Neuron (in vitro differentiated cells): ENCODE measurements around the gene HMGB4.

Experiments
- H2AFZ ChIP-seq: one replicate; pipeline ENCODE4 v1.6.1; 2013; ENCODE audit warnings: low read depth, mild to moderate bottlenecking, inconsistent platforms, low read length, moderate library complexity
- H3K27me3 ChIP-seq: one replicate; pipeline ENCODE4 v1.6.1; 2013; ENCODE audit warnings: low read length; ENCODE audit not compliant: insufficient read depth
- H3K36me3 ChIP-seq: one replicate; pipeline ENCODE4 v1.6.1; 2013; ENCODE audit warnings: low read length; ENCODE audit not compliant: insufficient read depth
- H3K4me1 ChIP-seq: one replicate; pipeline ENCODE4 v1.6.1; 2013; ENCODE audit warnings: low read length; ENCODE audit not compliant: insufficient read depth
- H3K4me3 ChIP-seq: 2 replicates; pipeline ENCODE4 v1.5.1; 2013; ENCODE audit warnings: mild to moderate bottlenecking, low read length, moderate library complexity
- H3K9me3 ChIP-seq: one replicate; pipeline ENCODE4 v1.6.1; 2013; ENCODE audit warnings: low read length

HMGB4 gene, protein sequence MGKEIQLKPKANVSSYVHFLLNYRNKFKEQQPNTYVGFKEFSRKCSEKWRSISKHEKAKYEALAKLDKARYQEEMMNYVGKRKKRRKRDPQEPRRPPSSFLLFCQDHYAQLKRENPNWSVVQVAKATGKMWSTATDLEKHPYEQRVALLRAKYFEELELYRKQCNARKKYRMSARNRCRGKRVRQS

DNA sequence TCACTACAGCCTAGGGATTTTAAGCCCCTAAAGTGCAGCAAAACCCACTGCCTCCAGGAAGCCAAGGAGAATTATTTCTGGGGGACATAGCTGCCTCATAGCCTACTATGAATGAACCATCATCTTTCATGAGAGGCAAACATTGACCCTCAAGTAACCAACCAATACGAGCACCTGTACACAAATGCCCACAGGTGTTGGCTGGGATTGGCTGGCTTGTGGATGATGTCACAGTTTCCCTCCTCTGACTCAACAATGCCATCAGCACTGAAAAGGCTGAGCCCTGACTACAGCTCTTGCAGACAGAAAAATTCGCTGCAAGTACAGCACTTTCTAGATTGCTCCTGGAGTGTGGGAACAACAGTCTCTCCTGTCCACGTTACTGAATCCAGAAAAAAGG lies at the start of gene HMGB4:
Gene HMGB4 (plus strand): TSS at position 301 of the 400 bp plus-strand sequence. CDS start 113 bp downstream, outside the sequence.
- Histone ChIP-seq H3K4me1 (no peaks in the 10 kb centered on the region), H3K4me3 (no peak within 1 kb of the TSS), H2AFZ (no peak within 1 kb of the TSS), H3K27me3 (no peaks in the 10 kb centered on the region), H3K36me3 (no peaks in the 10 kb centered on the region), H3K9me3 (no peaks in the 10 kb centered on the region)

DNA sequence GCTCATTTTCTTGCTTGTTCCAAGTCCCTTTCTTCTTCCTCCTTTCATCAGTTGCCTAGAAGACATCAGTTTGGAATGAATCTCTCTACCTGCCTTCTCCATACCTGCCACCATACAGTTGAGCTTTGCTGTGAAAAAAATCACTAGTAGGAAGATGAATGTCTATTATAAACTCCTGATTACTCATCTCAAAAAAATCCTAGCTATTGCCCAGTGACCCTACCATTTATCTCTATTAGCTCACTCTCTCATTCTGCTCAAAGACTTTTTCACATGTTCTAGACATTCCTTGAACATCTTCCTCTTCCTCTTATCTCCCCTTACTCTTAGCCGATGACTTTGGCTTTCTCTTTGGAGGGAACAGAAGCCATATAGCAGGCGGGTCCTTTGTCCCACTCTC lies 49.7 kb upstream of the HMGB4 start:
- no peaks in the 10 kb centered on the region for H3K36me3 ChIP-seq
- no peaks in the 10 kb centered on the region for H3K4me1 ChIP-seq
- no peaks in the 10 kb centered on the region for H3K27me3 ChIP-seq
- H3K4me3 ChIP-seq = no peak overlapping the region
- no peaks in the 10 kb centered on the region for H3K9me3 ChIP-seq
- no peak overlapping the region for H2AFZ ChIP-seq

DNA sequence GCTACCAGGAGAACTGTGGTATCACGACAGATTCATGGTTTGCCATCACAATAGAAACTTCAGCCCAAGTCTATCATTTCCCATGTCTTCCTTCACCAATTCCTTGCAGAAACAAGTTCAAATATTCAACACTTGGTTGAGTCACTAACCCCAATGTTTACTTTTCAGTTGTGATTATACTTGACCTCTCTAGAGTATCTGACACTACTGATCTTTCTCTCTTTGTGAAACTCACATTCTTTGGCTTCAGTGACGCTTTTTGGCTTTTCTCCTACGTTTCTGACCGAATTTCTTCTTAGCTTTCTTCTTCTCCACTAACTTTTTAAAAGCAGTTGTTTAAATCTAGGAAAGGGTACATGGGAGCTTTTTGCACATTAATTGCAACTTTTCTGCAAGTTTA lies 48.8 kb upstream of the HMGB4 start:
- no peak overlapping the region for H2AFZ ChIP-seq
- H3K27me3 ChIP-seq = peaks cover 4% of the 10 kb centered on the region
- H3K36me3 ChIP-seq = no peaks in the 10 kb centered on the region
- no peaks in the 10 kb centered on the region for H3K9me3 ChIP-seq
- no peaks in the 10 kb centered on the region for H3K4me1 ChIP-seq
- H3K4me3 ChIP-seq = no peak overlapping the region

DNA sequence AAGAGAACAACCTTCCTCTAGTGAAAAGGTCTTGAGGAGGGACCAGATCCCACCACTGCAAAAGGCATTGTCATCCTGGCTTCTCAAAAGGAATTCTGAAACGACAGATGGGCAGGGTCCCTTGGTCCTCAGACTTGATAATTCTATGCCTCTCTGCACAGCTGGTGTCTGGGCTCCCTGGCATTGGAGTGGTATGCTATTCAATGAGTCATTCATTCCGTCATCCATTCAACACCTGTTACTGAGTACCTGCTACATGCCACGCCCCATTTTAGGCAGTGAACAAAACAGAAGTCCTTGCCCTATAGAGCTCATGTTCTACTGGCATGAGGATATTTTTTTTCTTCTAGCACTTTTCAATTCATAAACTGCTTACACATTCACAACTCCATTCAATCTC lies 45.8 kb upstream of the HMGB4 start:
- Histone ChIP-seq H3K9me3 (no peaks in the 10 kb centered on the region), H3K36me3 (no peaks in the 10 kb centered on the region), H3K4me3 (no peak overlapping the region), H3K27me3 (peaks cover 4% of the 10 kb centered on the region), H2AFZ (no peak overlapping the region), H3K4me1 (no peaks in the 10 kb centered on the region)

DNA sequence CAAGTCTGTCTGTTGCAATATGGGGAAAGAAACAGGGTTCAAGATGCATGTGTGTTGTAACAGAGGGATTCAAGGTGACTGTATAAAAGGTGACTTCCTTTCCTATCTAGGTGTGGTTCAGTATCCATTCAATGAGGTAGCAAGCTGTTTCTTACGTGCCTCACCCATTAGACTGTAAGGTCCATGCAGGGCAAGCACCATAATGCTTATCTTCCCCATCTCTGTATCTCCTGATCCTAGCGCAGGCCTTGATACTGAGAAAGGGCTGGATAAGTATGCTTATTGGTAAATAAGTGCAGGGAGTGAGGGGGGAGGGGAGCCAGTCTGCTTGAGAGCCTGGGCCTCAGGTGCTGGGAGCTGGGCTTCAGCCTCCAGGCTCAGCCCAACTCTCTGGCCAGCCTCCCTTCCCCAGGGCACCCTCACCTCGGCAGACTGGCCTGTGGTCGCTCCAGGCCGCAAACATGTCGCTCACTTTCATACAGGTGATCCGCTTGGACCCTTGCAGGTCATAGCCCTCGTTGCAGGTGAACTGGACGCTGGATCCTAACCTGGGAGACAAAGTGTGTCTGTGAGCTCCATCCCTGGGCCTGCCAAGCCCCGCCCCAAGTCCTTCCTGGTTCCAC lies 44.5 kb upstream of the HMGB4 start:
- no peak overlapping the region for H2AFZ ChIP-seq

DNA sequence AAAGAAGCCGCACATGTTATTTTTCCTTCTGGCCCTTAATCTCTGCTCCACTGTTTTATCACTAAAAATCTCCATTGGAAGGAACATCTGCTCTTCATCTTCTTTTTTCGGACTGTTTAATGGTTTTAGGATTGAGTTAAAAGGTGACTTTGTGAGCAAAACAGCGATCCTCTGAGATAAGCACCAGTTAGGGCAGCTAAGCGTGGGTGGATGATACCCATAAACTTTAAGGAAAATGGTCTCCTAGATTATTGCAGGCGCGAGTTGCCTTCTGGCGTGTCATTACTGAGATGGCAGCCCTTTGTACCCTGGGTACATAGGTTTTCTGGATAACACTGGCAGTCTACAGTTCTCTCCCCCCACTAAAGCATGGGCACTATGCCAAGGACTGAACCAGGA lies 44.0 kb upstream of the HMGB4 start:
- Histone ChIP-seq H2AFZ (no peak overlapping the region), H3K27me3 (peaks cover 4% of the 10 kb centered on the region)

More for the DNA sequence above, 44.5 kb upstream of the HMGB4 start:
- H3K4me3 ChIP-seq = no peak overlapping the region
- H3K36me3 ChIP-seq = no peaks in the 10 kb centered on the region
- H3K9me3 ChIP-seq = no peaks in the 10 kb centered on the region
- H3K27me3 ChIP-seq = peaks cover 4% of the 10 kb centered on the region
- H3K4me1 ChIP-seq = no peaks in the 10 kb centered on the region

DNA sequence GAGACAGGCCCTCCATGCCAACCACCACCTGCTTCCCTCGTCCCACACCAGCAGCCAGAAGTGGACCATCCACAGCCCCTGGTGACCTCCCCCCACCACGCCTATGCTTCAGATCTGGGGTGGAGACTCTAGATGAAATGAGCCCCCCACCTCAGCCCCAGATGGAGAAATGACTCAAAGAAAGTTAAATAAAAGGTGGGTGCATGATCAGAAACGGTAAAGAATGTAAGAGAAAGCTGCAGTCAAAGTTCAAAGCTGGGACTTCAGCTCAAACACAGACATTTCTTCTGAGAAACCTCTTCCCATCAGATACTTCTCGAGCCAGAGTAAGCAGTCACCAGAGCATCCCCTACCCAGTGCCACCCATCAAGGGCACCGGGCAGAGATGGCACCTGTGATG lies 43.1 kb upstream of the HMGB4 start:
- H3K27me3 ChIP-seq = peaks cover 4% of the 10 kb centered on the region
- no peak overlapping the region for H2AFZ ChIP-seq
- H3K4me3 ChIP-seq = no peak overlapping the region
- no peaks in the 10 kb centered on the region for H3K4me1 ChIP-seq
- H3K9me3 ChIP-seq = no peaks in the 10 kb centered on the region
- no peaks in the 10 kb centered on the region for H3K36me3 ChIP-seq

More for the DNA sequence above, 44.0 kb upstream of the HMGB4 start:
- no peaks in the 10 kb centered on the region for H3K9me3 ChIP-seq
- H3K36me3 ChIP-seq = no peaks in the 10 kb centered on the region
- no peak overlapping the region for H3K4me3 ChIP-seq
- no peaks in the 10 kb centered on the region for H3K4me1 ChIP-seq

DNA sequence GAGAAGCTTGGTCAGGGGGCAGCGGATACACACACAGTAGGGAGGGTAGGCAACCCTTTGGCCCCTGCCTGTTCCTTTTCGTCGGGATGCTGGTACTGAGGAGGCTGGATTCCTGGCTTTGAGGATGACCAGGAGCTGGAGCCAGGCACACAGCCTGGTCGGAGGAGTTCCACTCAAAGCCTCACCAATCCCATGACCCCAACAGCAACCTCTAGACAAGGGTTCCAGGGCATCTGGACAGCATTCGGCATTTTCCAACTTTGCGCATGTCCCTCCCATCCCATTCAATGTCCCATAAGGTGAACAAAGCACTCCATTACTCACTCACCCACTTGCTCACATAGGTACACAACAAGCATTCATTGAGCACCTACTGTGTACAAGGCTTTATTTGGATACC lies 42.6 kb upstream of the HMGB4 start:
- Histone ChIP-seq H3K36me3 (no peaks in the 10 kb centered on the region), H3K9me3 (no peaks in the 10 kb centered on the region), H2AFZ (no peak overlapping the region), H3K4me3 (no peak overlapping the region), H3K4me1 (no peaks in the 10 kb centered on the region), H3K27me3 (peaks cover 4% of the 10 kb centered on the region)

DNA sequence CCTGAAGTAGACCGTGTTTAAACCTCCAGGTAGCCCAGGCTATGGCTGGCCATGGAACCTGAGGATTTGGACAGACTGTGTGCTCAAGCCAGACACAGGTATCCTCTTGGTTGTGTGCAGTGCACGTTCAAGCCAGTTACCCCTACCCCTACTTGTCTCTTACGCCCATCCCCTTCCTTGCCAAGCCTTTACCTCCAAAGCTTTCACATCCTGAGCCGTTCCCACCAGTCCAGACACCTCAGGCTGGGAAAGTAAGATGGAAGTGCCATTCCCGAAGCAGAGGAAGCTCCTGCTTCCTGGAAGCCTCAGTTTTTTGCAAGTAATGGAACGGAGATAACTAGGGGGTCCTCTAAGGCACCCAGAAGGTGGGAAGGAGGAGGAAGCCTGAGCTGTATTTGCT lies 41.5 kb upstream of the HMGB4 start:
- Histone ChIP-seq H3K9me3 (no peaks in the 10 kb centered on the region), H3K4me1 (no peaks in the 10 kb centered on the region), H3K4me3 (no peak overlapping the region), H3K27me3 (peaks cover 4% of the 10 kb centered on the region), H3K36me3 (no peaks in the 10 kb centered on the region), H2AFZ (no peak overlapping the region)

DNA sequence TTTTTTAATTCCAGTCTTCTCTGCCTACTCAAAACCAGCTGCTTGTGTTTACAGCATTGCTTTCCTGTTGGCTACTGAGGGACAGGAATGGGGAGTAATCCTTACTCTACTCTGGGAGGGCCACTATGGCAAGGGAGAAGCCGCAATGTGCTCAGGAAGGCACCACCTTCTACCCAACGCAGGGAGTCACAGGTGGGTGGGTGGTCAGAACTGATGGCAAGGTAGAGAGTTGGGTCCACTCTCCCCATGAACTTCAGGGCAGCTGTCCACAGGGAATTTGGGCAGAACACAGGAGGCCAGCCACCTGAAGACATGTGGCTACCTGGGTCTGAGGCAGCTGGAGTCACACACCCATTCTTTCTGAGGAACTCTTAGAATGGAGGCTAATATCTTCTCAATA lies 40.5 kb upstream of the HMGB4 start:
- Histone ChIP-seq H3K4me3 (no peak overlapping the region), H3K27me3 (peaks cover 4% of the 10 kb centered on the region), H2AFZ (no peak overlapping the region), H3K9me3 (no peaks in the 10 kb centered on the region), H3K36me3 (no peaks in the 10 kb centered on the region), H3K4me1 (no peaks in the 10 kb centered on the region)

DNA sequence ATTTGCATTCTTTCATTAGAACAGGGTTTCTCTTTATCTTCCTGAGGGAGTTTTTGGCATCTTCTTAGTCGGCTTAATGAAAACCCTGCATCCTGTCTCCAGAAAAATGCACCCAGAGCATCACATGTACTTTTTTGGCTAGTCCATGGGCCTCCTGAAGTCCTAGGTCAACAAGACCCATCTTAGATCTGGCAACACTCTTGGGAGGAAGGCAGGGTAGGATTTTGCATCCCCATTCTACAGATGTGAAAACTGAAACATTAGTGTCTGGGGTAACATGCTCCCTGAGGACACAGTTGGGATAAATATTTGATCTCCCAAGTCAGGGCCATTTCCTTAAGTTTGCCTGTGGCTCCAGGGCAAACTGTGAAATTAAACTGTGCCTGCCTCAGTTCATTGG lies 40.0 kb upstream of the HMGB4 start:
- H3K4me3 ChIP-seq = no peak overlapping the region
- no peaks in the 10 kb centered on the region for H3K4me1 ChIP-seq
- H2AFZ ChIP-seq = no peak overlapping the region
- H3K9me3 ChIP-seq = no peaks in the 10 kb centered on the region
- no peaks in the 10 kb centered on the region for H3K36me3 ChIP-seq
- peaks cover 4% of the 10 kb centered on the region for H3K27me3 ChIP-seq

DNA sequence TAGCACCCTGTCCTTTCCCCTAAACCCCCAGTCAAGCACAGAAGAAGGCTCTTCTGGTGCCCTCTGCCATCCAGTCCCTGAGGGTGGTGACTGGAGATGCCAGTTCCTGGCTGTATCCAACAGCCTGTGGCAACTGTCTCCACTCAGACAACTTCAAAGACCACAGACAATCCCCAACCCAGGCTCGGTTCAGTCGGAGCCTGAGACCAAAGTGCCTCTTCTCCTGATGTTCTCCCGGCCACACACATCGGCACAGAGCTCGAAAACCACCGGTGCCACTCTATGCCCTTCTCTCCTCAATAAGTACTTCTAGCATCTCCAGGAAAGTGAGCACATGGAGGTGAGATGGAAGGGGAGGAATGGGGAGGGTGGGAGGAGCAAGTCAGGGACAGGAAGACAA lies 39.6 kb upstream of the HMGB4 start:
- Histone ChIP-seq H3K27me3 (peaks cover 3% of the 10 kb centered on the region), H3K9me3 (no peaks in the 10 kb centered on the region), H3K4me3 (no peak overlapping the region), H2AFZ (no peak overlapping the region), H3K4me1 (no peaks in the 10 kb centered on the region), H3K36me3 (no peaks in the 10 kb centered on the region)

DNA sequence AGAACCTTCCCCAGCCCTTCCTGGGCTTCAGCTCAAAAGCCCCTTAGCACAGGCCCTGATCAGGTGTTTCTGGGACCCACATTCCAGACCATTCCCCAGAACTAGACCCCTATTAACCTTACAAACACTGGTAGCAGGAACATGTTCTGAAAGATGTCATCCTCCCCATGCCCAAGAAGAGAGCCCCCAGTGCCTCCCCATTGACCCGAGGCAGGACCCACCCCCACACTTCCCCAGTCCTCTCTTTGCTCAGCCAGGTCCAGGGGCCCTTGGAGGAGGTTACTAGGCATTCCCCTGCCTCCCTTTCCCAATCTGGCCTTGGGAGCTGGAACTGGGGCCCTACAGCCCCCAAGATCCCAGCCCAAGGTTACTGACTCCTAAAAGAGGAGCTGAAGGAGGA lies 38.9 kb upstream of the HMGB4 start:
- no peak overlapping the region for H3K4me3 ChIP-seq
- no peaks in the 10 kb centered on the region for H3K27me3 ChIP-seq
- H3K9me3 ChIP-seq = no peaks in the 10 kb centered on the region
- H3K36me3 ChIP-seq = no peaks in the 10 kb centered on the region
- H3K4me1 ChIP-seq = no peaks in the 10 kb centered on the region
- H2AFZ ChIP-seq = no peak overlapping the region

DNA sequence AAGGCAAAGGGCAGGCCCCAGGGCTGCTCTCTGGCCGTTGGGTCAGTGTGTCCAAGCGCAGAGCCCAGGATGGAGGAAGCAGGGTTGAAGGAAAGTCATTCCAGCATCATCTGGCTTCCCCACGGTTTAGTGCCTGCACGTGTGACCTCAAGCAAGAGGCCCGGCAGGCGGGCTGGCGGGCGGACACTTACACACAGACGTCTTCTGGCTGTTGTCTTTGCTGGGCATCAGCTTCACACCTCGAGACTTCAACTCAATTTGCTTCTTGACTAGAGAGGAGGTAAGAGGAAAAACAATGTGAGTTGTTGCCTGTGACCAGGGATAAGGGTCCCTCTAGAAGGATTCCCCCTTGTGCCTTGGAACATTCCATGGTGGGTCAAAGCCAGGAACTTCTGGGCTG lies 38.4 kb upstream of the HMGB4 start:
- H3K4me1 ChIP-seq = no peaks in the 10 kb centered on the region
- no peak overlapping the region for H3K4me3 ChIP-seq
- H2AFZ ChIP-seq = no peak overlapping the region
- no peaks in the 10 kb centered on the region for H3K9me3 ChIP-seq
- no peaks in the 10 kb centered on the region for H3K36me3 ChIP-seq
- no peaks in the 10 kb centered on the region for H3K27me3 ChIP-seq
